Mesenchymal stem cell (in vitro differentiated cells and primary cell): ENCODE data around the gene MREG.
"Not testable (repeated sequence)": the region's sequence is repeated elsewhere in the genome, so short reads cannot be mapped to it uniquely, and the experiment has no call there.

Experiments used
- DNase-seq: peaks from one replicate; pipeline ENCODE4 v3.0.0-alpha.2; 2013
- H2AFZ ChIP-seq: one replicate; pipeline ENCODE4 v1.6.1; 2013; ENCODE audit warnings: low read depth, mild to moderate bottlenecking, control low read depth, inconsistent platforms, low read length, moderate library complexity
- H2AK5ac ChIP-seq: 2 replicates; pipeline ENCODE4 v1.6.1; 2013; ENCODE audit warnings: low read length, moderate library complexity, mild to moderate bottlenecking, inconsistent platforms; ENCODE audit not compliant: severe bottlenecking
- H2BK120ac ChIP-seq: one replicate; pipeline ENCODE4 v1.6.1; 2013; ENCODE audit warnings: low read depth, mild to moderate bottlenecking, inconsistent platforms, low read length, moderate library complexity
- H2BK12ac ChIP-seq, 2 experiments: one replicate each; pipeline ENCODE4 v1.6.1; 2013; ENCODE audit warnings: inconsistent platforms in 2 of 2, low read length in 2 of 2, mild to moderate bottlenecking in 2 of 2, moderate library complexity in 2 of 2, control low read depth in 1 of 2
- H2BK15ac ChIP-seq: one replicate; pipeline ENCODE4 v1.6.1; 2013; ENCODE audit warnings: mild to moderate bottlenecking, low read depth, inconsistent platforms; ENCODE audit not compliant: poor library complexity, severe bottlenecking
- H2BK5ac ChIP-seq: 2 replicates; pipeline ENCODE4 v1.6.1; 2013; ENCODE audit warnings: low read depth, mild to moderate bottlenecking, low read length, control low read depth, inconsistent platforms; ENCODE audit not compliant: poor library complexity, severe bottlenecking
- H3K14ac ChIP-seq, 2 experiments: one replicate each; pipeline ENCODE4 v1.6.1; 2013; ENCODE audit warnings: inconsistent platforms in 2 of 2, low read length in 2 of 2, control low read depth in 1 of 2, mild to moderate bottlenecking in 1 of 2, moderate library complexity in 1 of 2
- H3K18ac ChIP-seq, 2 experiments: one replicate each; pipeline ENCODE4 v1.6.1; 2013; ENCODE audit warnings: inconsistent platforms in 2 of 2, low read length in 2 of 2, control low read depth in 1 of 2, low read depth in 1 of 2, mild to moderate bottlenecking in 1 of 2
- H3K23ac ChIP-seq, 2 experiments: one replicate each; pipeline ENCODE4 v1.6.1; 2013; ENCODE audit warnings: inconsistent platforms in 2 of 2, low read length in 2 of 2, mild to moderate bottlenecking in 2 of 2, moderate library complexity in 2 of 2, control low read depth in 1 of 2
- H3K27ac ChIP-seq: 2 replicates; pipeline ENCODE4 v1.5.1; 2013; ENCODE audit warnings: mild to moderate bottlenecking, moderate library complexity, low read length, control low read depth, inconsistent platforms; ENCODE audit not compliant: poor library complexity, severe bottlenecking
- H3K27me3 ChIP-seq, 2 experiments: 2 replicates each; pipeline versions ENCODE4 v1.6.1 to v1.7.0; 2013; ENCODE audit warnings: low read length in 2 of 2, mild to moderate bottlenecking in 2 of 2, moderate library complexity in 2 of 2, control low read depth in 1 of 2, inconsistent platforms in 1 of 2; ENCODE audit not compliant: control insufficient read depth in 1 of 2, insufficient read depth in 1 of 2
- H3K36me3 ChIP-seq, 2 experiments: 2 replicates each; pipeline versions ENCODE4 v1.6.1 to v1.7.0; 2013; ENCODE audit warnings: low read length in 2 of 2, control low read depth in 1 of 2, inconsistent platforms in 1 of 2, low read depth in 1 of 2, mild to moderate bottlenecking in 1 of 2; ENCODE audit not compliant: insufficient read depth in 2 of 2, control insufficient read depth in 1 of 2
- H3K4ac ChIP-seq, 2 experiments: one replicate each; pipeline ENCODE4 v1.6.1; 2013; ENCODE audit warnings: inconsistent platforms in 2 of 2, low read length in 2 of 2, mild to moderate bottlenecking in 2 of 2, moderate library complexity in 2 of 2, control low read depth in 1 of 2, low read depth in 1 of 2
- H3K4me1 ChIP-seq: 2 replicates; pipeline ENCODE4 v1.6.1; 2013; ENCODE audit warnings: low read depth, low read length, control low read depth; ENCODE audit not compliant: control insufficient read depth, insufficient read depth
- H3K4me2 ChIP-seq: 2 replicates; pipeline ENCODE4 v1.6.1; 2013; ENCODE audit warnings: low read length, mild to moderate bottlenecking, inconsistent platforms; ENCODE audit not compliant: poor library complexity, severe bottlenecking
- H3K4me3 ChIP-seq, 2 experiments: 2 replicates each; pipeline versions ENCODE4 v1.5.1 to v1.7.0; 2013; ENCODE audit warnings: low read length in 2 of 2, mild to moderate bottlenecking in 2 of 2, control low read depth in 1 of 2, low read depth in 1 of 2; ENCODE audit not compliant: insufficient read depth in 1 of 2
- H3K79me1 ChIP-seq: replicated peaks from 2 replicates; pipeline ENCODE4 v1.6.1; 2013; ENCODE audit warnings: mild to moderate bottlenecking, control low read depth, low read length, inconsistent platforms; ENCODE audit not compliant: poor library complexity, severe bottlenecking
- H3K9ac ChIP-seq: 2 replicates; pipeline ENCODE4 v1.7.0; 2013; ENCODE audit warnings: mild to moderate bottlenecking, low read length, moderate library complexity
- H3K9me3 ChIP-seq: 2 replicates; pipeline ENCODE4 v1.7.0; 2013; ENCODE audit warnings: mild to moderate bottlenecking, low read length; ENCODE audit not compliant: control insufficient read depth
- H4K8ac ChIP-seq: one replicate; pipeline ENCODE4 v1.6.1; 2013; ENCODE audit warnings: inconsistent platforms, mild to moderate bottlenecking, low read length, moderate library complexity
- H4K91ac ChIP-seq: one replicate; pipeline ENCODE4 v1.6.1; 2013; ENCODE audit warnings: mild to moderate bottlenecking, low read length, inconsistent platforms
- WGBS: methylation state at CpG from one replicate; pipeline ENCODE4 v1.1.7; 2013; ENCODE audit warnings: mixed read lengths; 5-methylcytosine and 5-hydroxymethylcytosine counted together

MREG gene

DNA sequence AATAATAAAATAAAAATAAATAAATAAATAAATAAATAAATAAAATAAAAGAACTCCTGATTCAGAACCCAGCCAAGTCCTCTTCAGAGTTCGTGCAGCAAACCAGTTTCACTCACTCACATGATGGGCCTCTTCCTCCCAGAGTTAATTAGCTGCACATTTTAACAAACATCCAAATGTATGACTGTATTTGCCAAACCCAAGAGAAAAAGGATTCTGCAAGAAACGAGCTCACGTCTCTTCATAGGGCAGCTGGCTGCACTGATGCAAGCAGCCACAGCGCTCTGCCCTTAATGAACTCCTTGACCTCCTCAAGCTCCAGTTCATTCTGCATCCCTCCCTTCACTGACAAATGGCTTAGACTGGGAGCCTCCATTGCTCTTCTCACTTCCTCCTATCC, 55.1 kb downstream of the MREG start:
- 91% methylated on average over 4 of the region's 4 CpGs for WGBS
- H3K27me3 ChIP-seq = peaks cover 0 to 6% of the 10 kb centered on the region in 2 experiments
- no peak overlapping the region for H2AFZ ChIP-seq

DNA sequence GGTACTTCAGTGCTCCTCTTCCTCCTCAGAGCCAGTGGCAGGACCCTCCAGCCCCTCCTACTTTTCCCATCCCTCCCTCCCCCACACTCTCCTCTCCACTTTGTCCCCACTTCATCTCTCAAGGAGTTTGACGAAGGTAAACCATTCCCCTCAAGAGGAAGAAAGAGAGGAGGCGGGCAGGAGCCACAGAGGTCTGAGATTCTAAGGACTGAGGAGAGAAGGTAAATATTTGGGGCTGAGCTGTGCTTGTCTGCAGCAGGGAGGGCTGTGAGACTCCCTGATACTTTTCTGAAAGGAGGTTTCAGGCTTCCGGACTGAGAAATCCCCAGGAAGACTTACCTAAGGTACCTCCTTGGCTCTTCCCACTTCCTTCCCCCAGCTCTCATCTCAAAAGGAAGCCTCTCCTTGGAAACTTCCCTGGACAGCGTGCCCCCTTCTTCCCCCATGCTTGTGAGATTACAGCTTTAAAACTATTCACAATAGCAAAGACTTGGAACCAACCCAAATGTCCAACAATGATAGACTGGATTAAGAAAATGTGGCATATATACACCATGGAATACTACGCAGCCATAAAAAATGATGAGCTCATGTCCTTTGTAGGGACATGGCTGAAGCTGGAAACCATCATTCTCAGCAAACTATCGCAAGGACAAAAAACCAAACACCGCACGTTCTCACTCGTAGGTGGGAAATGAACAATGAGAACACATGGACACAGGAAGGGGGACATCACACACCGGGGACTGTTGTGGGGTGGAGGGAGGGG, 55.8 kb downstream of the MREG start:
- H3K4ac ChIP-seq, H2BK5ac ChIP-seq, H3K27ac ChIP-seq, H2AK5ac ChIP-seq, H4K91ac ChIP-seq, H2BK12ac ChIP-seq, H2AFZ ChIP-seq, H2BK15ac ChIP-seq, H3K4me2 ChIP-seq, H3K4me1 ChIP-seq, DNase-seq, H3K14ac ChIP-seq, H3K79me1 ChIP-seq, H3K4me3 ChIP-seq, H3K9me3 ChIP-seq, H3K18ac ChIP-seq, H3K9ac ChIP-seq, H3K27me3 ChIP-seq, H2BK120ac ChIP-seq, H3K23ac ChIP-seq, H3K36me3 ChIP-seq, H4K8ac ChIP-seq: not testable (repeated sequence)
- 97% methylated on average over 6 of the region's 10 CpGs for WGBS

More for the DNA sequence above, 55.1 kb downstream of the MREG start:
- Histone ChIP-seq H3K14ac (no peak overlapping the region), H4K8ac (no peak overlapping the region), H3K79me1 (no peaks in the 10 kb centered on the region), H3K4me2 (no peak overlapping the region), H3K9me3 (no peaks in the 10 kb centered on the region), H3K36me3 (no peaks in the 10 kb centered on the region), H2AK5ac (no peak overlapping the region), H2BK5ac (no peak overlapping the region), H2BK12ac (no peak overlapping the region), H3K4me1 (no peaks in the 10 kb centered on the region), H3K4ac (no peak overlapping the region), H4K91ac (no peak overlapping the region), H3K4me3 (peak overlapping the region in 1 of 2 experiments; percentile 22), H2BK15ac (no peak overlapping the region), H3K9ac (peak overlapping the region; percentile 31), H3K18ac (no peak overlapping the region), H3K23ac (no peak overlapping the region), H3K27ac (no peak overlapping the region), H2BK120ac (no peak overlapping the region)
- DNase-seq = no peak

DNA sequence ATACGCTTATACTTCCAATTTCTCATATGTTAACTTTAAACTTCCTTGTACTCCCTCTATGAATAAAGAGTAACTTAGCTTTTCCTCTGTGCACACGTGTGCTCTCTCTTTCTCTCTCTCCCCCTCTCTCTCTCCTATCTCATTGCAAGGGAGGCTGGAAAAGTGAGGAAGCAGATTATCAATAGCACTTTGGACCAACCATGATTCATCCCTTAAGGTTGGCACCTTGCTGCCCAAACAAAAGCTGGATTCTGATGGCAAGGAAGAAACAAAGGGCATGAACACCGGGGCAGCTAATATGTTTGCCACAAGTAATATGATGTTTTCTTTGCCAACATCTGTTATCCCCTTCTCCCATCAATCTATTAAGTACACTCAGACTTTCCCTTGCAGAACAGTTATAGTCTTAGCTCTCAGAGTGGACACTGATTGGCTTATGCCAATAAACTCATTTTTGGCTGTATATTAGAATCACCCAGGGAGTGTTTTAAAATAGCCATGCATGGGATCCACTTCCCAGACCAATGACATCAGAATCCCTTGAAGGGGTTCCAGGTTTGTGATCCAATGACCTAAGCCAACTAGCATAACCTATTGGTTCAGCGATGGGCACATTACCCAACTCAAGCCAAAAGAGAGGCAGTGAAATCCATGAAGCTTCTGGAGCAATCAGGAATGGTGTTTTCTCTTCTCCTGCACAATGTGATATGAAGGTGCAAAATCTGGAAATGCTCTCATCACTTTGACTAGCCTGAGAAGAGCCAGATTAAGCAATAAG, 60.3 kb downstream of the MREG start:
- no peak overlapping the region for H2BK15ac ChIP-seq
- no peak overlapping the region for H3K18ac ChIP-seq

DNA sequence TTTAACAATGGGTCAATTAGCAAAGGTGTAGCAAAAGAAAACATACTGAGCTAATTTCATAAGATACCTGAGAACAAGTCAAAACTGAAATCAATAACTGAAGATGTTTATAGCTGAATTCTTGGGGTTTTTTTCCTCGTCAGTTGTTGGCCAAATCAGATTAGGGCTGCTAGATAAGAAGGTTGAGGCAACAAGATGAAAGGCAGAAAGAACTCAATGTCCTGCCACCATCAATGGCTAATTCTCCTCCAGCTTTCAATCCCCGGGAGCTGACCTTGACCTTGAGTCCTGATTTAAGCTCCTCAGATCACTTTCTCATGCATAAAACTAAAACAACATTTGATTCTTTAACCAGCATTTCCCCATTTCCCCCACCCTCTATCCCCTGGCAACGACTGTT, 61.8 kb downstream of the MREG start:
- no peak overlapping the region for H2BK5ac ChIP-seq
- no peak overlapping the region for H3K4ac ChIP-seq
- H3K27me3 ChIP-seq = no peaks in the 10 kb centered on the region
- H4K91ac ChIP-seq = no peak overlapping the region
- H3K4me2 ChIP-seq = no peak overlapping the region
- DNase-seq = no peak
- H2AK5ac ChIP-seq = no peak overlapping the region
- WGBS = 84% methylated on average over 3 of the region's 3 CpGs
- H3K4me3 ChIP-seq = no peak overlapping the region
- no peak overlapping the region for H3K14ac ChIP-seq
- no peaks in the 10 kb centered on the region for H3K9me3 ChIP-seq
- H3K9ac ChIP-seq = no peak overlapping the region
- no peak overlapping the region for H2BK15ac ChIP-seq
- H2BK12ac ChIP-seq = no peak overlapping the region
- no peak overlapping the region for H2AFZ ChIP-seq
- H4K8ac ChIP-seq = no peak overlapping the region
- H3K27ac ChIP-seq = no peak overlapping the region
- H3K4me1 ChIP-seq = no peaks in the 10 kb centered on the region
- H3K79me1 ChIP-seq = no peaks in the 10 kb centered on the region
- no peak overlapping the region for H3K23ac ChIP-seq
- H3K18ac ChIP-seq = no peak overlapping the region
- H2BK120ac ChIP-seq = no peak overlapping the region
- no peaks in the 10 kb centered on the region for H3K36me3 ChIP-seq

More for the DNA sequence above, 60.3 kb downstream of the MREG start:
- no peak overlapping the region for H3K4ac ChIP-seq
- no peak overlapping the region for H2BK5ac ChIP-seq
- no peak overlapping the region for H4K8ac ChIP-seq
- H3K27ac ChIP-seq = no peak overlapping the region
- no peak overlapping the region for H3K4me3 ChIP-seq
- DNase-seq = no peak
- no peak overlapping the region for H2AFZ ChIP-seq
- H2BK12ac ChIP-seq = no peak overlapping the region
- no peak overlapping the region for H2BK120ac ChIP-seq
- H3K9ac ChIP-seq = no peak overlapping the region
- H2AK5ac ChIP-seq = no peak overlapping the region
- WGBS = 94% methylated on average over 4 of the region's 4 CpGs
- H3K27me3 ChIP-seq = no peaks in the 10 kb centered on the region
- no peak overlapping the region for H3K4me2 ChIP-seq
- no peak overlapping the region for H4K91ac ChIP-seq
- no peaks in the 10 kb centered on the region for H3K36me3 ChIP-seq
- H3K14ac ChIP-seq = no peak overlapping the region
- no peak overlapping the region for H3K23ac ChIP-seq
- no peaks in the 10 kb centered on the region for H3K9me3 ChIP-seq
- H3K79me1 ChIP-seq = no peaks in the 10 kb centered on the region
- H3K4me1 ChIP-seq = no peaks in the 10 kb centered on the region
